Measurements from ENCODE around the gene ZNF276. TPM values are rescaled to one million over a fixed set of nuclear protein-coding genes. Genes with fewer than 3 reads are reported as not detected.

The ZNF276 gene
- total RNA-seq, 1 donor from 2014 or later: 25.4 TPM

DNA sequence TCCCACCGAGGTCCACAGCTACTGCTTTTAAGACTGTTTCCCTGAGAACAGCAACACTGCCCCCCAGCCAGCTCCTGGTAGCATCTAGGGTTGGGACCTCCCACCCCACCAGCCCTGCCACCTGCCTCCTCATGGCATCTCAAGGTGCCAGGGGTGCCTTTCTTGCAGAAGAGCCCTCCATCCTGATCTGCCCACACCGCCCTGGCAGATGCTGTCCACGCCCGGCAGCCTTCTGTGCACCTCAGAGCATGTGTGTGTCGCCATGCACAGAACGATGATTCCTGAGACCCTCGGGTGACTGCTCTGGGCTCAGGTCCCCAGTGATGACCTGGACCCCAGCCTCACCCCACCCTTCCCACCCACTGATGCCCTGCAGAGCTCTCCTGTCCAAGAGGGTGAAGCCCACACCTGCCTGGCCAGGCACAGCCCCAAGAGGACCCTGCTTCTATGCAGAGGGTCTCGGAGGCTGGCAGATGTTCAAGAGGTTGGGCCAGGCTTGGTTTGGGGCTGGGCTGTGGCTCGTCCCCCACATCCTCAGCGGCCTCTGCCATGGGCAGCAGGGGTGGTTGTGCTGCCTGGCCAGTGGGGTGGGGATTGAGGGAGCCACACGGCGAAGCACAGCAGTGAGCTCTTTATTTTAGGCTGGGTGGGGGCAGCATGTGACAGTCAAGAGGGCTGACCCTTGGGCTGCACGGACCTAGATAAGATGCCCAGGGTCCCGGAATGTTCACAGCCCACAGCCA, 14.6 kb upstream of the ZNF276 start:
- Mint-ChIP-seq H3K4me1 (ENCODE audit: unreplicated experiment) (no peaks in the 10 kb centered on the region), H3K36me3 (ENCODE audit: low read depth, unreplicated experiment) (no peaks in the 10 kb centered on the region), H3K27me3 (ENCODE audit: unreplicated experiment) (peaks cover 9% of the 10 kb centered on the region), H3K4me3 (ENCODE audit: unreplicated experiment) (no peak overlapping the region), H3K9me3 (ENCODE audit: unreplicated experiment) (no peaks in the 10 kb centered on the region), H3K27ac (ENCODE audit: unreplicated experiment) (no peak overlapping the region)
- DNase-seq (ENCODE audit: low spot score): no peak
- TF ChIP-seq, protein P1, sequence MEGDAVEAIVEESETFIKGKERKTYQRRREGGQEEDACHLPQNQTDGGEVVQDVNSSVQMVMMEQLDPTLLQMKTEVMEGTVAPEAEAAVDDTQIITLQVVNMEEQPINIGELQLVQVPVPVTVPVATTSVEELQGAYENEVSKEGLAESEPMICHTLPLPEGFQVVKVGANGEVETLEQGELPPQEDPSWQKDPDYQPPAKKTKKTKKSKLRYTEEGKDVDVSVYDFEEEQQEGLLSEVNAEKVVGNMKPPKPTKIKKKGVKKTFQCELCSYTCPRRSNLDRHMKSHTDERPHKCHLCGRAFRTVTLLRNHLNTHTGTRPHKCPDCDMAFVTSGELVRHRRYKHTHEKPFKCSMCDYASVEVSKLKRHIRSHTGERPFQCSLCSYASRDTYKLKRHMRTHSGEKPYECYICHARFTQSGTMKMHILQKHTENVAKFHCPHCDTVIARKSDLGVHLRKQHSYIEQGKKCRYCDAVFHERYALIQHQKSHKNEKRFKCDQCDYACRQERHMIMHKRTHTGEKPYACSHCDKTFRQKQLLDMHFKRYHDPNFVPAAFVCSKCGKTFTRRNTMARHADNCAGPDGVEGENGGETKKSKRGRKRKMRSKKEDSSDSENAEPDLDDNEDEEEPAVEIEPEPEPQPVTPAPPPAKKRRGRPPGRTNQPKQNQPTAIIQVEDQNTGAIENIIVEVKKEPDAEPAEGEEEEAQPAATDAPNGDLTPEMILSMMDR (IDR thresholded peaks at IDR 0.05; ENCODE audit: unreplicated experiment): no peak

GRCh38 chr16:89707695-89708094, 13.6 kb upstream of the ZNF276 start:
- TF ChIP-seq, protein P1 (IDR thresholded peaks at IDR 0.05; ENCODE audit: unreplicated experiment): no peak

DNA sequence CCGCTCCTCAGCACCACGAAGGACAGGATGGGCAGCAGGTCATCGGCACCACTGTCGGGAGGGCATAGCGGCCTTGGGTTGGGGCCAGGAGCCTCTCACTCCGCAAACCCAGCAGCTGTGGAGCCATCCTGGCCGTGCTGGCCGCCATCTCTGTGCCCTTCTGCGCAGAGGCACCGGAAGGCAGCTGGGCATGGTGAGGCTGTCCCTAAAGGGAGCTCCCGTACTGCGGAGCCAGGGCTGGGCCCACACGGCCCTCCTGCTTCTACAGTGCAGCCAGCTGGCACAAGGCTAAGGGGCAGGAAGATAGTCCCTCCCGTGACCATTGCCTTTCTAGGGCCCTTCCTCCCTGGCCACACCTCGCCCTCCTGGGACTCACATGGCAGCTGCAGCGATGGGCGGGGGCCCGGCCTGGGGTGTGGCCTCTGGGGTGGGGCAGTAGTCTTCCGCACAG, 12.8 kb upstream of the ZNF276 start:
- no peak for DNase-seq (ENCODE audit: low spot score)
- TF ChIP-seq, protein P1 (IDR thresholded peaks at IDR 0.05; ENCODE audit: unreplicated experiment): no peak
- peaks cover 3% of the 10 kb centered on the region for H3K27me3 Mint-ChIP-seq (ENCODE audit: unreplicated experiment)

More at GRCh38 chr16:89707695-89708094, 13.6 kb upstream of the ZNF276 start:
- DNase-seq (ENCODE audit: low spot score): no peak
- Mint-ChIP-seq H3K27ac (ENCODE audit: unreplicated experiment) (no peak overlapping the region), H3K27me3 (ENCODE audit: unreplicated experiment) (peaks cover 7% of the 10 kb centered on the region), H3K4me3 (ENCODE audit: unreplicated experiment) (no peak overlapping the region), H3K4me1 (ENCODE audit: unreplicated experiment) (no peaks in the 10 kb centered on the region), H3K9me3 (ENCODE audit: unreplicated experiment) (no peaks in the 10 kb centered on the region), H3K36me3 (ENCODE audit: low read depth, unreplicated experiment) (no peaks in the 10 kb centered on the region)

GRCh38 chr16:89709166-89709565, 12.2 kb upstream of the ZNF276 start:
- Mint-ChIP-seq H3K36me3 (ENCODE audit: low read depth, unreplicated experiment) (no peaks in the 10 kb centered on the region), H3K9me3 (ENCODE audit: unreplicated experiment) (no peaks in the 10 kb centered on the region), H3K27ac (ENCODE audit: unreplicated experiment) (no peak overlapping the region), H3K4me1 (ENCODE audit: unreplicated experiment) (no peaks in the 10 kb centered on the region), H3K27me3 (ENCODE audit: unreplicated experiment) (peaks cover 2% of the 10 kb centered on the region), H3K4me3 (ENCODE audit: unreplicated experiment) (no peak overlapping the region)
- DNase-seq (ENCODE audit: low spot score): no peak
- TF ChIP-seq, protein P1 (IDR thresholded peaks at IDR 0.05; ENCODE audit: unreplicated experiment): no peak

More for the DNA sequence above, 12.8 kb upstream of the ZNF276 start:
- Mint-ChIP-seq H3K27ac (ENCODE audit: unreplicated experiment) (no peak overlapping the region), H3K9me3 (ENCODE audit: unreplicated experiment) (no peaks in the 10 kb centered on the region), H3K36me3 (ENCODE audit: low read depth, unreplicated experiment) (no peaks in the 10 kb centered on the region), H3K4me3 (ENCODE audit: unreplicated experiment) (no peak overlapping the region), H3K4me1 (ENCODE audit: unreplicated experiment) (no peaks in the 10 kb centered on the region)

DNA sequence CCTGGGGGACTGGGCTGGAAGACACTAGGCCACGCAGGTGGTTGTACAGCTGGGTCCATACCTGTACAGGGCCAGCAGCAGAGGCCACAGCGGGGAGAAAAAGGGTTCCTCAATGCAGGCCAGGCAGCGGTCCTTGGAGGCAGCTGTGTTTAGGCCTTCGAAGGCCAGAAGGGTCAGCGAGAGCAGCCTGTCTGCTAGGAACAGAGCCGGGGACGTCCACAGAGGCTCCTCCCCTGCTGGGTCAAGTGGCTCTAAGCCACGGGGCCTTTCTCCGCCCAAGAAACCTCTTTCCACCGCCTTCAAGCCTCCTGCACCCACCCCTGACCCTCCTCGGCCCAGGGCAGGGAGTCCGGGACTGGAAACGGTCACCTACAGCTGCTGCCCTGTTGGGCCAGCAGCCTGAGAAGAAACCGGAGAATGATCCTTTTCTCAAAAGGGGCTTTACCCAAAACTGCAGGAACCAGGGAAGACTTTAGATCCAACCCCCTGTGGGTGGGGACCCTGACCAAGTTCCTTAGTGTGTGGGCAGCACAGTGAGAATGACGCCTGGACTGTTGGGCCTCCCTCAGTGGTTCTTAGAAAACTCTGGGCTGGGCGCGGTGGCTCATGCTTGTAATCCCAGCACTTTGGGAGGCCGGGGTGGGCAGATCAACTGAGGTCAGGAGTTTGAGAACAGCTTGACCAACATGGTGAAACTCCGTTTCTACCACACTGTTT, 11.5 kb upstream of the ZNF276 start:
- no peaks in the 10 kb centered on the region for H3K36me3 Mint-ChIP-seq (ENCODE audit: low read depth, unreplicated experiment)
- H3K27ac Mint-ChIP-seq (ENCODE audit: unreplicated experiment): no peak overlapping the region
- no peak for DNase-seq (ENCODE audit: low spot score)
- peak overlapping the region; percentile 15 for H3K4me3 Mint-ChIP-seq (ENCODE audit: unreplicated experiment)
- no peaks in the 10 kb centered on the region for H3K4me1 Mint-ChIP-seq (ENCODE audit: unreplicated experiment)
- no peaks in the 10 kb centered on the region for H3K9me3 Mint-ChIP-seq (ENCODE audit: unreplicated experiment)
- TF ChIP-seq, protein P1 (IDR thresholded peaks at IDR 0.05; ENCODE audit: unreplicated experiment): no peak
- peaks cover 2% of the 10 kb centered on the region for H3K27me3 Mint-ChIP-seq (ENCODE audit: unreplicated experiment)
